GM21528 (cell line): ENCODE results near the gene IMMP2L.

Experiments used
- ATAC-seq: cut with Tn5 transposase; IDR thresholded peaks from one replicate; pipeline ENCODE4 v1.9.1; 2021; ENCODE audit warnings: mild to moderate bottlenecking, moderate library complexity; ENCODE audit not compliant: unreplicated experiment, low FRiP score

Gene IMMP2L

GRCh38 chr7:110800984-110801383, 761.3 kb downstream of the IMMP2L start:
- ATAC-seq: peak; percentile 24

- no peak for ATAC-seq
Measured at GRCh38 chr7:110797656-110798055, 764.6 kb downstream of the IMMP2L start.

- ATAC-seq: no peak
Measured at GRCh38 chr7:110790992-110791391, 771.3 kb downstream of the IMMP2L start.

GRCh38 chr7:110786328-110786965, 775.8 kb downstream of the IMMP2L start:
- ATAC-seq: no peak

- no peak for ATAC-seq
Measured at GRCh38 chr7:110784749-110785148, 777.5 kb downstream of the IMMP2L start.

GRCh38 chr7:110780712-110781111, 781.6 kb downstream of the IMMP2L start:
- ATAC-seq: no peak

GRCh38 chr7:110779339-110779738, 783.0 kb downstream of the IMMP2L start:
- ATAC-seq: no peak

GRCh38 chr7:110775046-110775445, 787.2 kb downstream of the IMMP2L start:
- ATAC-seq: no peak

GRCh38 chr7:110774071-110774470, 788.2 kb downstream of the IMMP2L start:
- no peak for ATAC-seq

GRCh38 chr7:110772615-110773014, 789.7 kb downstream of the IMMP2L start:
- ATAC-seq: no peak

GRCh38 chr7:110771717-110772116, 790.6 kb downstream of the IMMP2L start:
- ATAC-seq: no peak

- ATAC-seq: no peak
Measured at GRCh38 chr7:110767550-110768110, 794.7 kb downstream of the IMMP2L start.

GRCh38 chr7:110766864-110767263, 795.4 kb downstream of the IMMP2L start:
- no peak for ATAC-seq

GRCh38 chr7:110764852-110765251, 797.4 kb downstream of the IMMP2L start:
- no peak for ATAC-seq

GRCh38 chr7:110762546-110763225, 799.6 kb downstream of the IMMP2L start:
- ATAC-seq: no peak

GRCh38 chr7:110760341-110760740, 802.0 kb downstream of the IMMP2L start:
- no peak for ATAC-seq

GRCh38 chr7:110759069-110759468, 803.2 kb downstream of the IMMP2L start:
- ATAC-seq: no peak

- ATAC-seq: no peak
Measured at GRCh38 chr7:110754649-110755048, 807.6 kb downstream of the IMMP2L start.

- no peak for ATAC-seq
Measured at GRCh38 chr7:110750931-110751605, 811.2 kb downstream of the IMMP2L start.

- ATAC-seq: no peak
Measured at GRCh38 chr7:110733221-110733620, 829.1 kb downstream of the IMMP2L start.

- ATAC-seq: no peak
Measured at GRCh38 chr7:110724811-110725210, 837.5 kb downstream of the IMMP2L start.
